GM18870 (cell line): ENCODE data around the gene KDM3A.

Experiments used
- ATAC-seq: cut with Tn5 transposase; IDR thresholded peaks from one replicate; pipeline ENCODE4 v1.9.1; 2021; ENCODE audit warnings: moderate library complexity; ENCODE audit not compliant: unreplicated experiment

Gene KDM3A

GRCh38 chr2:86512892-86513291 is 71.7 kb downstream of the KDM3A start:
- ATAC-seq, result no peak

GRCh38 chr2:86513948-86514660 is 72.9 kb downstream of the KDM3A start:
- ATAC-seq, result no peak

GRCh38 chr2:86518481-86518880 is 77.3 kb downstream of the KDM3A start:
- no peak for ATAC-seq

GRCh38 chr2:86519349-86519748 is 78.2 kb downstream of the KDM3A start:
- ATAC-seq, result no peak

GRCh38 chr2:86520153-86520552 is 79.0 kb downstream of the KDM3A start:
- ATAC-seq, result no peak

GRCh38 chr2:86521922-86522321 is 80.8 kb downstream of the KDM3A start:
- no peak for ATAC-seq

- ATAC-seq, result no peak
Observed at GRCh38 chr2:86522711-86523110, 81.5 kb downstream of the KDM3A start.

GRCh38 chr2:86523491-86523890 is 82.3 kb downstream of the KDM3A start:
- no peak for ATAC-seq

GRCh38 chr2:86525421-86526340 is 84.5 kb downstream of the KDM3A start:
- ATAC-seq, result no peak

GRCh38 chr2:86533589-86533988 is 92.4 kb downstream of the KDM3A start:
- no peak for ATAC-seq

- no peak for ATAC-seq
Observed at GRCh38 chr2:86541334-86541733, 100.2 kb downstream of the KDM3A start.
